Heart right ventricle (tissue), 16 donors: ENCODE measurements around the gene PDE3B. TPM values are rescaled to one million over a fixed set of nuclear protein-coding genes. Genes with fewer than 3 reads are reported as not detected.
"Not testable (repeated sequence)": the region's sequence is repeated elsewhere in the genome, so short reads cannot be mapped to it uniquely, and the experiment has no call there.

Experiments used
- ATAC-seq, 8 donors: fragments of 200-7000 bp; cut with Tn5 transposase; one replicate each; pipeline ENCODE4 v1.9.1; 2020; ENCODE audit warnings: mild to moderate bottlenecking in 8 of 8, moderate library complexity in 8 of 8, moderate number of reproducible peaks in 1 of 8
- DNase-seq, 2 donors: peaks; one replicate each; pipeline ENCODE4 v3.0.0-alpha.2; 2020
- H3K27ac ChIP-seq, 10 donors: fragments of 200-600 bp; sonication (generic) in 2 of 10; one replicate each; pipeline versions ENCODE4 v1.5.0 to v1.8.0; 2020 to 2022; ENCODE audit warnings: mild to moderate bottlenecking in 3 of 10
- H3K27me3 ChIP-seq, 7 donors: fragments of 200-600 bp; one replicate each; pipeline ENCODE4 v1.8.0; 2021 to 2022; ENCODE audit warnings: mild to moderate bottlenecking in 2 of 7
- H3K36me3 ChIP-seq, 9 donors: fragments of 200-600 bp; sonication (generic) in 1 of 9; one replicate each; pipeline versions ENCODE4 v1.5.0 to v1.8.0; 2020 to 2022; ENCODE audit warnings: mild to moderate bottlenecking in 2 of 9
- H3K4me1 ChIP-seq, 9 donors: fragments of 200-600 bp; sonication (generic) in 1 of 9; one replicate each; pipeline versions ENCODE4 v1.5.0 to v1.8.0; 2020 to 2022; ENCODE audit warnings: mild to moderate bottlenecking in 4 of 9
- H3K4me3 ChIP-seq, 10 donors: fragments of 200-600 bp; sonication (generic) in 2 of 10; one replicate each; pipeline versions ENCODE4 v1.5.0 to v1.8.0; 2020 to 2022; ENCODE audit warnings: mild to moderate bottlenecking in 7 of 10, moderate library complexity in 2 of 10
- H3K9me3 ChIP-seq, 11 donors: fragments of 200-600 bp in 10 of 11; sonication (generic) in 2 of 11; one replicate each; pipeline versions ENCODE4 v1.5.0 to v1.8.0; 2013 to 2022; ENCODE audit warnings: mild to moderate bottlenecking in 2 of 11, control low read depth in 1 of 11, moderate library complexity in 1 of 11
- CTCF ChIP-seq, 9 donors: fragments of 200-600 bp; sonication (generic) in 2 of 9; IDR thresholded peaks; one replicate each; pipeline versions ENCODE4 v1.5.0 to v1.8.0; 2021 to 2022; ENCODE audit warnings: antibody characterized with exemption in 9 of 9, mild to moderate bottlenecking in 5 of 9, moderate library complexity in 1 of 9
- WGBS, 2 donors: extraction: QIAGEN DNeasy Blood & Tissue Kit; methylation state at CpG; one replicate each; pipeline ENCODE4 v1.1.7; 2013; ENCODE audit warnings: inconsistent platforms in 1 of 2; 5-methylcytosine and 5-hydroxymethylcytosine counted together
- intact Hi-C, 10 donors: fragments of 100-400 bp; cut with DNase I; formaldehyde crosslinking; loops; one replicate each; pipeline versions ENCODE4 v1.11.1 to v1.14.2; 2022
- polyA plus RNA-seq, 2 donors: library from polyadenylated mRNA; stranded (reverse); fragments of 200-250 nt; gene quantifications; one replicate each; pipeline ENCODE4 v1.2.3, GENCODE V29; 2013
- total RNA-seq, 10 donors: library from RNA; stranded (reverse); fragmentation: NEBNext Ultra II Directional in 3 of 10; extraction: Animal tissue kit (Norgen Biotek cat#: 25700) in 3 of 10; gene quantifications; one replicate each; pipeline versions ENCODE4 v1.2.1 to v1.2.4, GENCODE V29; 2021 to 2023
- donor health status: Arrhythmogenic right ventricular cardiomyopathy.
- donor health status: ischemic (EF 13 %, LVEDD 7.1; RV severe dilation, severe dysfunction).
- donor health status: healthy with polysubstance abuse.
- donor health status: DM: no; HTN: yes; CAD: no.
- donor health status: DM: no; HTN: no; CAD: no.
- donor health status: ischemic (EF 25% LVEDD 6.9; RV normal size, moderate dysfunction).
- donor health status: ischemic (EF 25% LVEDD 5.7; RV mildly dilated, moderate dysfunction).
- donor health status: healthy.
- donor health status: DM: yes; HTN: yes; CAD: no.
- donor health status: Ischemic cardiomyopathy.
- donor health status: ischemic (EF 35%, LVEDD 5.7; RV mildly dilated, moderate dysfunction).
- donor health status: nonischemic (EF 11% LVEDD 7.7; RV severe dilation, severe dysfunction).
- donor health status: DM: yes; HTN: yes; CAD: no.
- donor health status: PGD.
- donor health status: ischemic (EF 29% LVEDD 5.4; RV normal size, mild dysfunction).
- donor health status: nonischemic (EF 23%, LVEDD 6.1; RV moderate dilation, normal function).

Gene PDE3B
- total and polyA plus RNA-seq, 12 donors: 1.3 to 14.2 (median 9.0) TPM

- H3K36me3 ChIP-seq: no peaks in the 10 kb centered on the region
- DNase-seq: no peak
- ATAC-seq: no peak
- no peaks in the 10 kb centered on the region for H3K4me1 ChIP-seq
- H3K4me3 ChIP-seq: no peak overlapping the region
- WGBS, 2 donors: 74 to 95% methylated on average over 2 of the region's 2 CpGs
- H3K9me3 ChIP-seq: peaks cover 0 to 3% (median 0%) of the 10 kb centered on the region in 11 donors
- no peak overlapping the region for H3K27ac ChIP-seq
- no peaks in the 10 kb centered on the region for H3K27me3 ChIP-seq
- TF ChIP-seq CTCF (IDR thresholded peaks at IDR 0.05): no peak
- intact Hi-C loops: no loop called here
Measured at GRCh38 chr11:14678350-14678749, 34.7 kb downstream of the PDE3B start.

- H3K4me1 ChIP-seq: no peaks in the 10 kb centered on the region
- no peak for ATAC-seq
- H3K9me3 ChIP-seq: peaks cover 0 to 5% (median 0%) of the 10 kb centered on the region in 11 donors
- H3K36me3 ChIP-seq: no peaks in the 10 kb centered on the region
- WGBS, 2 donors: 89 to 94% methylated on average over 3 of the region's 3 CpGs
- DNase-seq: no peak
- intact Hi-C loops: no loop called here
- TF ChIP-seq CTCF (IDR thresholded peaks at IDR 0.05): no peak
- H3K4me3 ChIP-seq: no peak overlapping the region
- H3K27me3 ChIP-seq: no peaks in the 10 kb centered on the region
- H3K27ac ChIP-seq: no peak overlapping the region
Measured at GRCh38 chr11:14679662-14680061, 36.1 kb downstream of the PDE3B start.

DNA sequence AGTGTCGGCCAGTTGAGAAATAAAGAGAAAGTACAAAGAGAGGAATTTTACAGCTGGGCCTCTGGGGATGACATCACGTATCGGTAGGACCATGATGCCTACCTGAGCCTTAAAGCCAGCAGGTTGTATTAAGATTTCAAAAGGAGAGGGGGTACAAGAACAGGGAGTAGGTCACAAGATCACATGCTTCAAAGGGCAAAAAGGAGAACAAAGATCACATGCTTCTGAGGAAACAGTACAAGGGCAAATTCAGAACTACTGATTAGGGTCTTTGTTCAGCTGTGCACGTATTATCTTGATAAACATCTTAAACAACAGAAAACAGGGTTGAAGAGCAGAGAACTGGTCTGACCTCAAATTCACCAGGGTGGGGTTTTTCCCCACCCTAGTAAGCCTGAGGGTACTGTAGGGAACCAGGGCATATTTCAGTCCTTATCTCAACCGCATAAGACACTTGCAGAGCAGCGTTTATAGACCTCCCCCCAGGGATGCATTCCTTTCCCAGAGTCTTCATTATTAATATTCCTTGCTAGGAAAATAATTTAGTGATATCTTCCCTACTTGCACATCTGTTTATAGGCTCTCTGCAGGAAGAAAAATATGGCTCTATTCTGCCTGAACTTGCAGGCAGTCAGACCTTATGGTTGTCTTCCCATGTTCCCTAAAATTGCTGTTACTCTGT is 40.8 kb downstream of the PDE3B start:
- not testable (repeated sequence) for DNase-seq

GRCh38 chr11:14687456-14687855 is 43.9 kb downstream of the PDE3B start:
- DNase-seq (no peak), ATAC-seq (peak in 1 of 8 donors; percentile 50)
- H3K36me3 ChIP-seq: no peaks in the 10 kb centered on the region
- H3K27me3 ChIP-seq: no peaks in the 10 kb centered on the region
- intact Hi-C loops: no loop called here
- no peak for TF ChIP-seq CTCF (IDR thresholded peaks at IDR 0.05)
- no peak overlapping the region for H3K4me3 ChIP-seq
- H3K9me3 ChIP-seq: peaks cover 0 to 7% (median 0%) of the 10 kb centered on the region in 11 donors
- H3K27ac ChIP-seq: no peak overlapping the region
- H3K4me1 ChIP-seq: peaks cover 0 to 10% (median 0%) of the 10 kb centered on the region in 9 donors

More for the DNA sequence above, 40.8 kb downstream of the PDE3B start:
- 80 to 86% methylated on average over 6 of the region's 6 CpGs for WGBS, 2 donors
- intact Hi-C loops, H3K36me3 ChIP-seq, ATAC-seq, H3K9me3 ChIP-seq, H3K27ac ChIP-seq, H3K27me3 ChIP-seq, H3K4me1 ChIP-seq, H3K4me3 ChIP-seq: not testable (repeated sequence)

DNA sequence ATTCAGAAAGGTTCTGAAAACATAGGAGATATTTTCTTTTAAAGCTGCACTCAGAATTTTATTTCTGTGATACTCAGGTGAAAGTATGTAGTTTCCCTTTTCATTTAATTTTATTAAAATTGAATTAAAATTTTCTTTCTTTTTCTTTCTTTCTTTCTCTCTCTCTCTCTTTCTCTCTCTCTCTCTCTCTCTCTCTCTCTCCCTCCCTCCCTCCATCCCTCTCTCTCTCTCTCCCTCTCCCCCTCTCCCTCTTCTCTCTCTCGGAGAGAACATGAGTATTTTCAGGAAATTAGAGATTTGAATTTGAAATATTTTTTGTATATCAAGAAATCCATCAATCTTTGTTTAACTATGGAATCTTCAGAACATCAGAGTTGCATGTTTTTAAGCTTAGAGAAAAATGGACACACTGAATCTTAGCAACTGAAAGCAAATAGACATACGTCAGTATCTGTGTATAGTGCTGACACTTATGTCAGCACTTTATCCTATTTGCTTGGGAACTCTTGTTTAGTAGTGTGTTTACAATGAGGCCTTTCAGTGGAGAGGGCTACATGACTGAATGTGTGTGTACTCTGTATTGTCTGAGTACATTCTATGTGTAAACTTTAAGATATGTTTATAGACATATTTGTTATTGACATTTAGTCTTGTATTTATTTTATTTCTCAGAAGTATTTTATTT is 44.5 kb downstream of the PDE3B start:
- H3K4me1 ChIP-seq: peaks cover 0 to 10% (median 0%) of the 10 kb centered on the region in 9 donors
- no peaks in the 10 kb centered on the region for H3K36me3 ChIP-seq
- intact Hi-C loops: no loop called here
- ATAC-seq: peak in 3 of 8 donors; percentile 59 to 88 (median 65)
- H3K4me3 ChIP-seq: peak overlapping the region in 1 of 10 donors; percentile 6
- no peak for TF ChIP-seq CTCF (IDR thresholded peaks at IDR 0.05)
- no peaks in the 10 kb centered on the region for H3K27me3 ChIP-seq
- H3K27ac ChIP-seq: no peak overlapping the region
- no peak for DNase-seq
- WGBS, 2 donors: 27 to 41% methylated on average over 2 of the region's 2 CpGs
- H3K9me3 ChIP-seq: peaks cover 0 to 14% (median 1%) of the 10 kb centered on the region in 11 donors

- H3K27ac ChIP-seq, H3K27me3 ChIP-seq, ATAC-seq, intact Hi-C loops, H3K4me3 ChIP-seq, H3K36me3 ChIP-seq, H3K4me1 ChIP-seq, DNase-seq: not testable (repeated sequence)
- WGBS, 2 donors: 89 to 92% methylated on average over 2 of the region's 2 CpGs
- H3K9me3 ChIP-seq: peaks cover 0 to 24% (median 10%) of the 10 kb centered on the region in 11 donors
Measured at GRCh38 chr11:14695656-14696055, 52.1 kb downstream of the PDE3B start.
